GM12801 (cell line): ENCODE results near the gene SPR.

Experiments
- CTCF ChIP-seq: IDR thresholded peaks from one replicate; pipeline ENCODE4 v1.5.1; 2011; ENCODE audit warnings: control low read depth; ENCODE audit not compliant: insufficient read length; ENCODE audit errors: extremely low read depth

The SPR gene

GRCh38 chr2:72848436-72849137 lies 38.6 kb upstream of the SPR start:
- TF ChIP-seq CTCF: no peak

DNA sequence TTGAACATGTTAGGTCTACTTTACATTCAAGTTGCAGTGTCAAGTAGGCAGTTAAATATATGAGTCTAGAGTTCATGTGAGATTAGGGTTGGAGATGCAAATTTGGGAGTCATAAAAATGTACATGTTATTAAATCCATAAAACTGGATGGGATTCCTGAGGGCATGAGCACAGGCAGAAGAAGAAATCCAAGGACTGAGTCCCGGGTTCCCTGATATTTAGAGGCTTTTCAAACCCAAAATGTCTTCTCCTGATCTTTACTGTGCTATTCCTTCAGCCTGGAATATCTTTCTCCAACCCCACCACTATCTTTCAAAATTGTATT lies 38.1 kb upstream of the SPR start:
- no peak for TF ChIP-seq CTCF

DNA sequence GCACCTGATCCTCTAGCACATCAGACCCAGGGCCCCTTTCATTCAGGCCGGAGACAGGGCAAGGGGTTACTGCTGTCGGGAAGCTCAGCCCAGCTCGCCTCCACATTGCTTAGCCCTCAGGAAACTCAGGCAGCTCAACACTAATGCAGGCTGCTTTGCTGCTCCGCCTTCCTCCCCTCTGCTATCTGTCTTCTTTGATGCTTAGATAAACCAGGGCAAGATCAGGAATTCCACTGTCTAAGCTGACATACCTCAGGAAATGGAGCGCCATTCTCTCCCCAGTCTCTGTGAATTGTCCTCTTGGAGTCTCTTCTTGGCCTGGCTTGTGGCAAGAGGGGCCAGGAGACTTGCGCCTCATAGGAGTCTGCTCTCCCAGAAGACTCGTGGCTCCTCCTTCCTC lies 35.9 kb upstream of the SPR start:
- no peak for TF ChIP-seq CTCF

- no peak for TF ChIP-seq CTCF
Observed at GRCh38 chr2:72859831-72860262, 27.4 kb upstream of the SPR start.

- TF ChIP-seq CTCF: peak; percentile 73
Observed at GRCh38 chr2:72862239-72862988, 24.8 kb upstream of the SPR start.

DNA sequence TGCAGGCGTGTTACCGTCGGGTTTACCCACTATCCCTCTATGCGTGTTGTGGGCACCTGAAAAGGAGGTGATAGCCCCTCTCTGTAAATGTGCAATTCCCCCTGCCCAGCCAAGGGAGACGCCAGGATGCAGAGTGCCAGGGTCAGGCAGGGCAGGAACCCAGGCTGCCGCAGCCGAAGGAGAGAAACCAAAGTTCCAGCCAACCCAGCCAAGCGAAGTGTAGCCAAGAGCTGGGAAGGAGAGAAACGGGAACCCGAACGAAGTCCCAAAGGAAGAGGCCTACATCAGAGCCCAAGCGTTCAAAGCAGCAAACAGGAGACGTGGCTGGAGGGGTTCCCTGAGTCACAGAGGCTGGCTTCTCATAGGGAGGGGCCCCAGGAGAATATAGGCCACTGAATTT lies 24.2 kb upstream of the SPR start:
- TF ChIP-seq CTCF: no peak

DNA sequence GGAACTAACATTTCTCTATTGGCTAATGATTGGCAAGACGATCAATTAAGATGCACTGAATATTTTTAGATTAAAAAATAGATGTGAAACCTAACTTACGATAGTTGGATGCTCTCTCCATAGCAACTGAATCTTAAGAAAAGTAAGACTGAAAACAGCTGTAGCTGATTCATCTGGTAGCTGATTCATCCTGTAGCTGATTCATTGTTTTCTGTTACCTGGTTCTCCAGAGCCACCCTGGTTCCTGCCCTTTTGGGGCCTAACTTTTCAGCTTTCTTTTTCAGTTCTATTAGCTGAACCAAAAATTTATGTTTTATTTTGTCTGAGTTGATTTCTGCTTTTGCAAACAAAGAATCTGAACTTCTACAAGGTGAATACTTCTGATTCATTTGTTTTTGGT lies 22.7 kb upstream of the SPR start:
- no peak for TF ChIP-seq CTCF
